NCI-H187 treated with DMSO at 0.1 percent for 48 hours (cell line): Measurements from ENCODE around the gene ITGB1BP1.

Source experiments
- DNase-seq: peaks from one replicate; lab custom pipeline; 2025; lab: John Stamatoyannopoulos, UW

The ITGB1BP1 gene

DNA sequence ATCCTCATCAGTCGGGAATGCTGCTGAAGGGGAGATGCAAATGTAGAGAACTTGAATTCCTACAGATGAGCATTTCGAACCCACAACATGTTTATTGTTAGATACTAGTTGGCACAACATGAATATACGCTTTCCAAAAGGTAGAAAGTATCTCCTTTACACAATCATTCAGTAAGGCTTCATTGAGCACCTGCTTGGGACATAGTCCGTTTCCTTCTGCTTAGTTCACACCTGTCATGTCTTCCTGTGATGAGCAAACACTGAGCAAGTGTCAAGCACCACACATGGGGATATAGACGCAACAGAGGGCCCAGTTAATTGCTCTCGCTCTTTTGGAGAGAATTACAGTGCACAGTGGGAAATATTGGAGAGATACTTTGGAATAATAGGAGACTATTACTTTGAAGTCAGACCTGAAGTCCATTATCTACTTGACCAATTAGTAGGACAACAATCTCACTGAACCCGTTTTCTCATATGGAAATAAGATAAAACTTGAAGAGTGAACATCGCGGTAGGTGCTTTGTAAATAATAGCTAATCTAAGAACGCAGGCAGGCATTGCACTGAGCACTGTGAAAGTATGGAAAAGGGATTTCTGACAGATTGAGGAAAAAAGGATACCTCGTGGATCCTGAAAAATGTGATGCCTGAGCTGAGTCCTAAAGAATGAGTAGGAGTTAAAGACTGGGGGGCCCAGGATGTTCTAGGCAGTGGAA lies 1.3 kb upstream of the ITGB1BP1 start:
- no peak for DNase-seq

DNA sequence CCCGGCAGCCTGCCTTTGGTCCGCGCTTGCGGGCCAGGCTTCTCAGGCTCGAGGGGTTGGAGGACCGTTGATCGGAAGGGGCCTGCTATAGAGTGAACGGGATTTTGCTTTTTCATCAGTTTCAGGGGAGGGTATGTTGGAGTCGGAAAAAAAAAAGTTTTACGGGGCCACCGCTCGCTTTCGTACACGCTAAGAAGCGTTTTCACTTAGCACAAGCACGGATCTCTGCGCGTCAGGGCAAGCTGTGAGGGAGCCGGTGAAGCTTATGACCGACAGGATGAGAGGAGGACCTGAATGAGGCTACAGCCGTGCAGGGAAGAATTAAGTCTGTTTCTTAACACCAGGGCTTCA lies 569 bp upstream of the ITGB1BP1 start:
- DNase-seq, result no peak

DNA sequence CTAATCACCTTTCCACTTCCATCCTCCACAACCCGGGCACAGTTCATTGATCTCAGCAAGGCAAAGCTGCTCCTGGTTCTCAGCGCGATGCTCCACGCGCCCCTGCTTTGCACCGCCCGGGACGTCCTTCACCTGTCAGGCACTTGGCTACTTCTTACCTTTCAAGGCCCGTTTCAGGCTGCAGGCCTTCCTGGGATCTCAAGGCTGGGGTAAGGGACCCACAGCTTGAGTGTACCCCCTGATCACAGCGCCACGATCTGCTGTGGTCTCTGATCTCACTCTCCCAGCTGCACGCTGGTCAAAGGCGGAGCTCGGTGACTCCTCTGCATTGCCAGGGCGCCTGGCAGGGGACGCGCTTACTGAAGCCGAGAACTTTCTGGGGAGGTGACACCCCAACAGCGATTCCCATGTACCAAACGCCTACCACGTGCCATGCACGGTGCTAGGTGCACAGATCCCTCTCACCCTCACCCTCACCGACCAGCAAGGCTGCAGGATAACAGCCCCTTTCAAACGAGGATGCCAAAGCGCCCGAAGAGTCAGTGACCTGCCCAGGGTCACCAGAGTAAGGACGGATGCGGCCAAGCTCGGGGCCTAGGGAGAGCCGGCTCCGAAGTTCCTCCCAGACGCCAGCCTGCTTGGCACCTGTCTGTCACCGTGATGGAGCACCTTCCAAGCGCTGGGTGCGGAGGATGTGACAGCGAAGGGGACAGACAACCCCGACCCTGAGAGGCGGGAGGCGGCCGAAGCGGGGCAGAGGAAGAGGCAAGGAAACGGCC lies 818 bp downstream of the ITGB1BP1 start:
- DNase-seq, result no peak

DNA sequence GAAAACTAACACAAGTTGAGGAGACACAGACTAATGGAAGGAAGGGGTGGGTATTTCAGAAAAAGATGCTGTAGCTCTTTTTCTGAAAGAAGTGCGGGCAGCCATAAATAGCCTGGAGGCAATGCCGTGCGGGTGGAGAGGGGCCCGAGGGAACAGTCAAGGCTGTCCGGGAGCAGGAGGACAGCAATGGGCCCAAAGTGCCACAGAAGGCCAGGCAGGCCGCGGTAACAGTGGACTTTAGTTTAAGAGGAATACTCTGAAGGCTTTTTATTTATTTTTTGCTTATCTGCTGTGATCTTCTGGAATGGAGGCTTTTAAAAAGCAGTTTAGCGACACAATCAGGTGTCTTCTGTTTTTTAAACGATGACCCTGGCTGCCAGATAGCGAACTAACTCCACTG lies 2.8 kb downstream of the ITGB1BP1 start:
- no peak for DNase-seq

DNA sequence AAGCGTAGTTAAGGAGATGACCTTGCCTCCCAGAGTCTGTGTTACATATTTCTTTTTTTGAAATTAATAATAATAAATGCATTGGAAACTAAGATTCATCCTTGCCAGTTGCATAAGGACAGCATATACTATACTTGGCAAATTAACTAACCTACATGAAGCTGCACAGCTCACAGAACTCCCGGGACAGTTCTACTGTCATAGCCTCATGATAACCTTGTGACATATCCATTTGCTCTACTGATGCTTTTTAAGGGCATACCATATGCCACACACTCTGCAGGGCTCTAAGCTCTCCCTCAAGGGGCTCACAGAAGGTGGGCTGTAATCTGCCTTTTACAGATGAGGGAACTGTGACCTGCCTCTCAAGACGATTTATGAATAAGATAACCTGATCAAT lies 3.8 kb downstream of the ITGB1BP1 start:
- no peak for DNase-seq

DNA sequence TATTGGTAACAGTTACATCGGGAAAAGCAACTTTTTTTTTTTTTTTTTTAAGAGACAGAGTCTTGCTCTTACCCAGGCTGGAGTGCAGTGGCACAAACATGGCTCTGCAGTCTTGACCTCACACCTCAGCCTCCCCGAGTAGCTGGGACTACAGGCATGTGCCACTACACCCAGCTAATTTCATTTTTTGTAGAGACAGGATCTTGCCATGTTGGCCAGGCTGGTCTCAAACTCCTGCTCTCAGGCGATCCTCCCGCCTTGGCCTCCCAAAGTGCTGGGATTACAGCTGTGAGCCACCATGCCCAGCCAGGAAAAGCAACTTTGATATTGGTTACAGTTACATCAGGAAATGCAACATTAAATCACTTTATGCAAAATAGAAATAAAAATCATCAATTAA lies 4.6 kb downstream of the ITGB1BP1 start:
- no peak for DNase-seq

DNA sequence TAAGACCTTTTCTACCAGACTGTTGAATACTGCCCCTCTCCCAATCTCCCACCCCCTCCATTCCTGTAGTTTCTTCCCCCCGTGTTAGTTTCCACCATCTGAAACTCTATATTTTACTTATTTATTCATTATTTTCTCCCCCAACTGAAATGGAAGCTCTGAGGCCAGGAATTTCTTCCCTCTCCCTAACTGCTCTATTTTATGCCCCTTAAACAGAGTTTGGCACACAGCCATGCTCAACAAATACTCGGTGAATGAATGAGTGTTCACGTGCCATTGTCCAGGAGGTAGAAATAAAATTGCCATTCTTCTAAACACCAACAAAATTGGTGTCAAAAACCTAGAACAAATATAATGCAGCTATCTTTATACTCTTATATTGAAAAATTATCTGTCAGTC lies 5.6 kb downstream of the ITGB1BP1 start:
- DNase-seq, result no peak

DNA sequence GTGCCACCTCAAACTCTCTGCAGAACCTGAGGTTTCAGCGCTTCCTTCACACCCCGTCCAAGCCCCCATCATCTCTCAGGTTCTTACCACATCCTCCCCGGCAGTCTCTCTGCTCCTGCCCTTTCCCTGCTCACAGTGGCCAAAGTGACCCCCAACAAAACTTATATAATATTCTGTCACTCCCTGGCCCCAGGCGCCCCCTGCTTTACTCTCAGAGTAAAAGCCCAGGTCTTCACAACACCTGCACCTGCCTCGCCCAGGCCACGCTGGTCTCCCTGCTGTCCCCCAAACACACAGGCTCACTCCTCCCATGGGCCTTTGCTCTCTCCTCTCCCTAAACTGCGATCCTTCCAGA lies 6.4 kb downstream of the ITGB1BP1 start:
- no peak for DNase-seq

DNA sequence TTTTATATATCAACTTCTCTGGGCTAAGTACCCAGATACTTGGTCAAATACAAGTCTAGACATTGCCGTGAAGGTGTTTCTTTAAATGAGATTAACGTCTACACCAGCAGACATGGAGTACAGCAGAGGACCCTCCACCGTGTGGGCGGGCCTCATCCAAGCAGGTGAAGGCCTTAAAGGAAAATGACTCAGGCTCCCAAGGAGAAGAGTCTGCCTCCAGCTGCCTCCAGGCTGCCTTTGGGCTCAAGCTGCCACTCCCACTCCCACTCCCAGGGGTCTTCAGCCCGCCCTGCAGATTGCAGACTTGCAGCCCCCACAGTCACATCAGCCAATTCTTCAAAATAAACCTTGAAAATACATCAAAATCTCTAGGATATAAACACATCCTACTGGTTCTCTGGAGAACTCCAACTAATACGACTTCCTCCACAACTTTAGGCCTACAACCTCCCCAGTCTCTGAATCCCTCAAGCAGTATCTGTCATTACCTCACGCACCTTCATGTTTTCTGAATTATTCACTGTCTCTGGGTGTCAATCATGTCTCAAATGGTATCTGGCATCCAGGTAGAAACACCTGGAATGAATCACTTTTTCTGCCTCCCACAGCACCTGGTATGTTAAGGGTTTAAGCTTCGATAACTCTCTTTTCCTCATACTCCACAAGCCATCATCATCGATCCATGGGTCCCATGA lies 6.9 kb downstream of the ITGB1BP1 start:
- no peak for DNase-seq

DNA sequence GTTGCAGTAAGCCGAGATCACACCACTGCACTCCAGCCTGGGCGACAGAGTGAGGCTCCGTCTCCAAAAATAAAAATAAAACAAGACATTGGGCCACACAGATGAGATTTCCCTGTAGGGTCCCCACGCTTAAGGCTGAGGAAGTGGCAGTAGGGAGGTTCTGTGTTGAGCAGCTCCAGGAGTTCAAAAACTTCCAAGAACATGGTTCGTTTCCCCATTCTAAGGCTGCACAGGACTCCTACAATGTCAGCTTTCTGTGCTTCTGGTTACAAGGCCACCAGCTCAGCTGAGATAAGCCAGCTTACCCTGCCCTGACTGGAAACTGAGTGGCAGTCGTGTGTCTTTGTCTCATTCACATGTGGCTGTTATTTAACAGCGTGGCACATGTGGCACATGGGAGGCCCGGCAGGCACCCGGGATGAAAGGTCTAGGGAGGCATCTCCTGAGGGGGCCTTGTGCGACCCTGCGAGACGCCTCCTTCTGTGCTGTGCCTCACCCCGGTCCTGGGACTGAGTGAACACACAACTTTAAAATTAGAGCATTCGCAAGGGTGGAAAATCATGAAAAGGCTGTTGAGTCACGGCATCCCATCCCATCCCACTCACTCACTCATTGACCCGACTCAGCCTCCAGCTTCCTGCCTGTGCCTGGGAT lies 7.7 kb downstream of the ITGB1BP1 start:
- DNase-seq, result no peak

DNA sequence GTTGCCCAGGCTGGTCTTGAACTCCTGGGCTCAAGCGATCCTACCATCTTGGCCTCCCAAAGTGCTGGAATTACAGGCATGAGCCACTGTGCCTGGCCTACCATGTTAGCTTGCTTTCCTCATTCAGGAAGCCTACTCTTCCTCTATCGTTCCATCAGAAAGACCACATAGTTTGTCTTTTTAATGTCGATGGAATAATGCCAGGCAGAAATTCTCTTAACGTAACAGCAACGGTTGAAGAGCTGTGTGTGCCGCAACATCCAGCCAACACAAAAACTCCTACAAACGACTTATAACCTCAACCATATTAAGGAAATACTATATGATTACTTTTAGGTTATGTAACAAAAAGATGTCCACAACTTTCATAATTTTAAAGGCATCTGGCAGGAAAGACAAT lies 10.5 kb downstream of the ITGB1BP1 start:
- DNase-seq, result no peak

DNA sequence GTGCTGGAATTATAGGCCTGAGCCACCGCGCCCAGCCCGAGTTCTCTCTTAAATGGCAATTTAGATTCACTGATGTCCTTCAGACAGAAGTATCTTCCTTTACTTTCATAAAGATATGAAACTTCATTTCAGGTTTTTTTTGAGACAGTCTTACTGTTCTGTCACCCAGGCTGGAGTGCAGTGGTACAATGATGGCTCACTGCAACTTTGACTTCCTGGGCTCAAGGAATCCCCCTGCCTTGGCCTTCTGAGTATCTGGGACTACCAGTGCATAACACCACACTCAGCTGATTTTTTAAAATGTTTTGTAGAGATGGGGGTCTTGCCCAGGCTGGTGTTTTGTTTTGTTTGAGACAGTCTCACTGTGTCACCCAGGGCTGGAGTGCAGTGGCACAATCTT lies 13.2 kb downstream of the ITGB1BP1 start:
- no peak for DNase-seq

DNA sequence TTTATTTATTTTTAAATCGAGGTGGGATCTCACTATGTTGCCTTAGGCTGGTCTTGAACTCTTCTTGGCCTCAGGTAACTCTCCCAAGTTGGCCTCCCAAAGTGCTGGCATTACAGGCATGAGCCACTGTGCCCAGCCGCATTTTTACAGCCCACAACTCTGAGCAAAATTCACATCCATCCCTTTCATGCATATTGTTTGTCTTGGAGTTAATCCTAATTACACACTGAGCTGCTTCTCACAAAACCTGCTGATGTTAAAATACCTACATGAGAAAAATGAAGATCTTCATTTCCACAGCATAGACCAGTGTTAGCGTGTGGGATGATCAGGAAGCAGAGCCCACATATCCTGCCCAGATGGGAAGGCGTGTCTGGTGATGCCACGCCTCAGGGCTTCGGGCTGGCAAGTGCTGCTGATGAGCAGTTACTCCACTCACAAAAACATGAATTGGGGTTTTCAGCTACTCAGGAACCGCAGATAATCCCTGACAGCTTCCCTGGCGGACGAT lies 14.6 kb downstream of the ITGB1BP1 start:
- no peak for DNase-seq

DNA sequence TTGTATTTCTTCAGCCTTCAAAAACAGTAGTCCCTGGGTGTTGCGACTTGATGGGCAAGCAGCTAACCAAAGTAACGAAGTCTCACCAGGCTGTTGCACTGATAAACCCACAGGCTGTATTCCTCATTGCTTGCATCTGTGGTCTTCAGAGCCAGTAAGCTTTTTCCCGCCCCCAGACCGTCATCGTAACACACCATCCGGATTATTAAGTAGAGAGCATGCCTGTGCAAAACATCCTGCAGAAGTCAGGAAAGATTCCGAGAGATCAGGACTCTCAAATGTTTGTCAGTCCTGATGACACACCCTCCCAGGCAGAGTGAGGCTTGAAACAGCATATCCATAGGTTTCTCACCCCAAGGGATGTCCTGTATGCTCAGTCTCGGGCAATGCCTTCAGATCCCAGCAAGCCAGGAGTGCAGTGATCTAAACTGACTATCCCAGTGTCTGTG lies 15.9 kb downstream of the ITGB1BP1 start:
- DNase-seq, result no peak

DNA sequence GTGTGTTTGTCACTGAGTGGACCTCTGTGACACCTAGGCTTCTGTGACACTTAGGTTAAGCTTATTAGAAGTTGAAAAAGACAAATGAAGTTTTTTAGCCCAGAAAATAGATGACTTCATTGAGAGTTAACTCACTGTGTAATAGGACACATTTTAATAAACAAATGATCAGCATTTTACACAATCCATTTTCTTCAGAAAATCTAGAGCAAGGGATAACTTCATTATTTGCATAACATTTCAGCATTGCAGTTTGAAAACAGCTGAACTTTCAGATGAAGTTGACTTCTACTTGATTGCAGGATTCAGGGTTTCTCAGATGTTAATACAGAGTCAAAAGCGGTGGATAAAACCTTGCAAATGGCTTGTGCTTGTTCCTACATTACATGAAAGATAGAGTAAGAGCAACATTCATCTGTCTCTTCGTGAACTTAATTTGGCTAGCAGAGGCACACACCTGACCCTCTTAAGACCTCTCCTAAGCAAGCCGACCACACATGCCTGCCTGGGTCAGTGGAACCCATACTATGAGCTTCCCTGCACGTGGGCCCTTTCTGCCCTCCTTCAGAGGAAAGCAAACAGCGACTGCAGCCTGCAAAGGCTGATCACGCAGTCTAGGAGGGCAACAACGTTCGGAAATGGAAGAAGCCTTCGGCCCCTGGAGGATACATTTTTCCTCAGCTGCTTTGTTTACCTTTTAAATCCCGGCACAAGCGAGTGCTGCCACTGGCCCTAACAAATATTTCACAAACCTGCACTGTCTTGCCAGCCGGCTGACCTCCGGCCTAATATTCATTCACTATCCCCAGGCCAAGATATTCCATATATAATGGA lies 16.6 kb downstream of the ITGB1BP1 start:
- DNase-seq, result no peak

DNA sequence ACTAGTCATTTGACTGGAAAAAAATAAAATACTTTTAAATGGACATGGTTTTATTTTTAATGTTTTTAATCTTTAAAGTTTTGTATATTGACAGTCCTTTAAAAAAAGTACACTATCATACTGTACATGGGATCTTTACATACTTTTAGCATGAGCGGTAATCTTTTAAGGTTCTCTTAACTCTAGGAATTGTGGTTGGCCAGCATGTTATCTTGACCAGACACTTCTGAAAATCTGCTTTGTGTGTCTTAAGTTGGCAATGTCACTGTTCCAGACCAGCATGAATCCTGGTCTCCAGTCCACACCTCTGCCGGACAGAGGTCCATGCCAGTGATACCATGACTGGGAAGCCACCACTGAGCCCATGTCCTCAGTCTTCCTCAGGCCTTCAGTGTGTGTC lies 17.7 kb downstream of the ITGB1BP1 start:
- DNase-seq, result no peak

DNA sequence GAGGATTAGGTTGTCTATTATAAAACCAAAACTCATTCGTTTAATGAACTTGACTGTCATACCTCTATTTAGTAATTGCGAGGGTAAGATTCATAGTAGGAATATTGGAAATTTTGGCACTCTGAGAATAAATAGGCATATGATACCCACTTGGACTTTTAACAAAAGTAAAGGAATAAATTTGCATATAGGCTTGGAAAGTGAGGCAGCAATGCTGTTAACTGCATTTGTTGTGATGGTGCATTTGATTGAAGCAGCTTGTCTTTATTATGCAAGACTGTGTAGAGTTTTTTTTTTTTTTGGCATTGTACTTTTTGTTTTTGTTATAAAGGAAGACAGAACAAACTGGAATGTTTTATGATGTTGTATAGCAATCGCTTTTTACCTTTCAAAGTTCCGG lies 18.9 kb downstream of the ITGB1BP1 start:
- no peak for DNase-seq

DNA sequence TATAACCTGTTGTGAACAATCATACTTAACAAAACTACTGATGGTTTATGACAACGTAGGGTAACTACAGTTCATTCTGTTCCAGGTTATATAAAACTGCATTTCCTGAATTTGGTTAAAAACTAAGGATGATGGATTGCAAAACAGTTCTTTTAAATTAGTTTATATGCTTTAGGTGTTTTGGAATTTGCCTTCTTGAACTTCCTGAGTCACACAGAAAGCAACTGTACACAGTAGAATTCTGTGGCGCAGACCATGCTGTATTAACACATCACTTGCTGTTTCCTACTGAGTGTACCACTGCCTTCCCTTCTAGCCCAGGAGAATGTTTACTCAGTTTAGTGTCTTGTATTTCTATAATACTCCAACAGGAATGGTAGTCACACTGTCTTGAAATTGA lies 19.4 kb downstream of the ITGB1BP1 start:
- no peak for DNase-seq

DNA sequence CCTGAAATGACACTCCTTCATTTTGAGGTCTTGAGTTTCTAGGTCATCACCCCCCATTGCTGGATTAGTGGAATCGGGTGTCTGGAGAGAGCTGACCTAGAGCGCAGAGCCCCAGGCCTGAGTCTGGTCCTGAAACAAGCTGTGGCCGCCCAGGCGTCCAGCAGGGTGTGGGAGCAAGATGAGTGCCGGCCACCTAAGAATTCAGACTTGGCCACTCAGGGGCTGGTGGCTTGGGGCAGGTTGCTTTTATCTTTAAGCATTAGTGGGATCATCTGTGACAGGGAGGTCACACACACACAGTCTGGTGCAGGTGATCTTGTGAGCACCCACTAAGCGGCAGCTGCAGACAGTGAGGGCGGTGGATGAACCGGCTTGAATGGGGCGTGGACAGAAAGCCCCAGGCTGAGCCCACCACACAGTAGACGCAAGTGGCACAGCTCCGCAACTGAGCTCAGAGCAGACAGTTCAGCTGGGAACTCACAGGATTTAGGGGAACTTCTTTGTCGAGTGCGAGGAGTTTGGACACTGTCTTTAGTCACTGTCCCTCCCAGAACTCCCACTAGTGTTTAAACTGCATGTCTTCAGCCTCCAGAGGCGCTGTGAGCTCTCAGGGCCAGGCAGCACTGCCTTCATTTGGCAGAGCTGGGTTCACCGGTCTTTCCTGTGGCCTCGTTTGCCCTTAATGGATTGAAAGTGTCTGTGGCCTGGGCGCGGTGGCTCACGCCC lies 21.5 kb downstream of the ITGB1BP1 start:
- DNase-seq, result no peak

DNA sequence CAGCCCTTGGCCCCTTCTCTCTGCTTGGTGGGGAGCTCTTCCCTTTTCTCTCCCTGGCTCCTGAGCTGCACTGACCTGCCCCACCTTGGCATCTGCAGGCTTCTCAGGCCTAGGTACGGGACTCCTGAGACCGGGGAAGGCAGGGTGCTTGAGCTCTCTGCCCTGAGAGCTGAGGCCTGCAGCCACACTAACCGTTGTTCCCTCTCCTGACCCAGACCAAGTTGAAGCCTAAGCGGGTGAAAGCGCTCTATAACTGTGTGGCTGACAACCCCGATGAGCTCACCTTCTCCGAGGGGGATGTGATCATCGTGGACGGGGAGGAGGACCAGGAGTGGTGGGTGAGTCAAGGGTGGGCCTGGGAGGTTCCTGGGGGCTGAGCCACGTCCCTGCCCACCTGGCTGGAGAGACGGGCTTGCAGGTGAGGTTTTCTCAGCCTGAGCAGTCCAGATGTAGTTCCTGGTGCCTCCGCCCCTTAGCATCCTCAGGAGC lies 22.2 kb downstream of the ITGB1BP1 start:
- no peak for DNase-seq
